ENCODE measurements around the gene TASP1.
"Not testable (repeated sequence)": the region's sequence is repeated elsewhere in the genome, so short reads cannot be mapped to it uniquely, and the experiment has no call there.

TASP1 gene

DNA sequence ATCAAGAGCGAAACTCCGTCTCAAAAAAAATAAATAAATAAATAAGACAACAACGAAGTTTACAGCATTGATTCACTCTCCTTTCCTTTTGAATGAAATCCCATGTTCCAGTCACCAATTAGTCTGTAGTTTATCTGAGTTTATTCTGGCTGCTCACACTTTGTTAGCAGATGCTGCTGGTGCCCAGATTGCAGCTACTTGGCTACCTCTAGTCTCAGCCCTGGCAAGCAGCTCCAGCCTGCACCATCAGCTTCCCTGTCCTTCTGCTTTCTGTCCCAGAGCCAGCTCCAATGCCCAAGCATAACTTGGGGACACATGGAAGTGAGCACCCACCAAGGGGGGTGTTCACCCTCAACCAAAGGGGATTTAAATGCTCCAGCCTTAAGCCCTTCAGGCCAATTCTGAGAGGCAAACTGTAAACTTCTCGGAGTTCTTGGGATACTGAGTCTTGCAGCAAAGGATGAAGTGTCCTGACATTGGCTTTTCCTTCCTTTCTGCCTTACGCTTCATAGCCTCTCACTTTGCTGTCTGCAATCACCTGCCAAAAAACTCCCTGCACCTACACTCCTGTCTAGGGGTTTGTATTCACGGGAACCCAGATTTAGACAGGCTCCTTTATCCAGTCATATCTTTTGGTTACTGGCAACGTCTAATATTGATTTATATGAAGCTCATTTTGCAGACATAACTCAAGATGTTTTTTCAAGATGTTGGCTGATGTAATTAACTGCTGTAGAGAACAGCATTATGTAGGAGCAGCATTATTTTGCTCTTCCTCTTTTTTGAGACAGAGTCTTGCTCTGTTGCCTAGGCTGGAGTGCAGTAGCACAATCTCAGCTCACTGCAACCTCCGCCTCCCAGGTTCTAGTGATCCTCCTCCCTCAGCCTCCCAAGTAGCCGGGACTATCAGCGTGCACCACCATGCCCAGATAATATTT is 9.8 kb upstream of the TASP1 start:
- no peak for FAIRE-seq

DNA sequence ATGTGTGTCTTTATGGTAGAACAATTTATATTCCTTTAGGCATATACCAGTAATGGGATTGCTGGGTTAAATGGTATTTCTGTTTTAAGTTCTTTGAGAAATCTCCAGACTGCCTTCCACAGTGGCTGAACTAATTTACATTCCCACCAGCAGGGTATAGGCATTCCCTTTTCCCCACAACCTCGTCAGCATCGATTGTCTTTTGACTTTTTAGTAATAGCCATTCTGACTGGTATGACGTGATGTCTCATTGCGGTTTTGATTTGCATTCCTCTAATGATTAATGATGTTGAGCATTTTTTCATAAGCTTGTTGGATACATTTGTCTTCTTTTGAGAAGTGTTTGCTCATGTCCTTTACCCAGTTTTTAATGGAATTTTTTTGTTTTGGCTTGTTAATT is 5.3 kb upstream of the TASP1 start:
- no peak for FAIRE-seq

DNA sequence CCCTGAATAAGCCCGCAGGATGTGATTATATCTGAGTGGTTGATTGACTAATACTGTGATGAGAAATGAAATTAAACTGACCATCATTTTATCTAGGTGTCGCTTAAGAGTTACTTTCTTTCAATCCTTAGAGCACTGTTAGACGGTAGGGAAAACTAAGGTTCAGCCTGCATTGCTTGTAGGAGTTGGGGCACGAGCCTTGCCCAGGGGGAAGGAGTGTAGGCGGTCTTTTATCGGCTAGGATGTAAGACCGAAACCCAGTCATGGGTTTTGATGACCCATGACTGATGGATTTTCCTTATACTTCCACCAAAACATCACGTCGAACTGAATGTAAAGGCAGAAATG is 392 bp upstream of the TASP1 start:
- FAIRE-seq: no peak

DNA sequence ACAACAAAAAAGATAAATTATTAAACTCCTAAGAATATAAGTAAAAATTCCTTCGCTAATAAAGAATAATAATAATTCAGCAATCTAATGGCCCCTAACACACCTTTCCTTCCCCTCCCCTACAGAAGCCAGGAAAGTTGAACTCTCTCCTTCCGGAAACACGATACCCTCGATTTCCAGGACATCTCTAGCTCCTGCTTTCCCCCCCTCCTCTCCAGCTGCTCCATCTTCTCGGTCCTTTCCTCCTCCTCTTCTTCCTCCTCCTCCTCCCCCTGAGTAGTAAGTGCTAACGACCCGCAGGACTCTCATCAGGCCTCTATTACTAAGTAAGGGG is 603 bp downstream of the TASP1 start:
- no peak for FAIRE-seq

- FAIRE-seq: no peak
Observed at GRCh38 chr20:13632431-13632830, 6.3 kb downstream of the TASP1 start.

- not testable (repeated sequence) for FAIRE-seq
Observed at GRCh38 chr20:13627525-13627924, 11.2 kb downstream of the TASP1 start.

- no peak for FAIRE-seq
Observed at GRCh38 chr20:13626724-13627123, 12.0 kb downstream of the TASP1 start.

GRCh38 chr20:13625304-13625979 is 13.3 kb downstream of the TASP1 start:
- FAIRE-seq: no peak

- FAIRE-seq: not testable (repeated sequence)
Observed at GRCh38 chr20:13619415-13619814, 19.3 kb downstream of the TASP1 start.

DNA sequence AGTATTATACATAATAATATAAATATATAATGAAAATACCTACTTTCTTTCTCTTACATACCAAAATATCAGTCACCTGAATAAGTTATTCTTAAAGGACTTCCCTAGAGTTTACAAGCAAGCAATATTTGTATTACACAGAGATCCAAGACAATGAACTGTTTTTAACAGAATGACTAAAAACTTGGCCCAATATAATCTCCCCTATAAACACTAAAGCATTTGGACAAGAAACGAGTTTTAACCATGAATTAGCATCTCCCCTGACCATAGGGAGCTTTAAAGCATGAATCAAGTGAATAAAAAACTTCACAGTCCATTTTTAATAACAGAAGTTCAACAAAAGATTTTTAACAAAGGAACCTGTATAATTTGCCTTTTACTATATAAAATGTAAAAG is 20.3 kb downstream of the TASP1 start:
- FAIRE-seq: not testable (repeated sequence)

DNA sequence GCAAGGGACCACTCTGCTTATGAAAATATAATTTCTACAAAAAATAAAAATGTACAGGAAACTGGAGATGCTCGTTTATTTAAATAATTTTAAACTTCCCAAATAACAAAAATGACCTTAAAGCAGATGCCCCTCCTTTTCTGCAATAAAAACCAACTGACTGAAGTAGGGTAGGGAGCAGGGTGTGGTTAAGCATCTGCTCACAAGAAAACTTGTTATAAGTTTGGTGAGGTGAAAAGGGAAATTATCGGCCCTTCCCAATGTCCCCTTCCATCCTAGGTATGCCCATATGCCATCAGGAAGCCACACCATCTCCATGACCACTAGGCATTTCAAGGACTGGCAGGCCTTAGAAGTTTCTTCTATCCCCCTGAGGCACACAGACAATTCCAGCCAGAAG is 21.1 kb downstream of the TASP1 start:
- FAIRE-seq: not testable (repeated sequence)

DNA sequence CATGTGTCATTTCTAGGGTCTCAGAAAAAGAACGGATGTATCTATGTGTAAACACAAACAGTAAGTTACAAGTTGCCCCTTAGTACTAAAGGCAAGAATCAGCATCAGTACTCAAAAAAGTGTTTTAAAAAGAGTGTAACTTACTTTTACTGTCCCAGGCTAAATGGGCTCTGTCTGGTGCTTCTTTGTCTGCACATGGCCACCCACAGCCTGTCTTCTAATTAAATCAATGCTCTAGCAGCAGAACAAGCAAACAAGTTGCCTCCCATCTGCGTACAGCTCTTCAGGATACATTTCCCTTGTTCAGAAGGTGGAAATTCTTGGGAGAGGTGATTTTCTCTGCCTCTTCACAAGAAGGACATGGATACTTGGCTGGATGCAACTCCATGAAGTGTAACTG is 22.0 kb downstream of the TASP1 start:
- FAIRE-seq: not testable (repeated sequence)

- FAIRE-seq: no peak
Observed at GRCh38 chr20:13613917-13614316, 24.8 kb downstream of the TASP1 start.

DNA sequence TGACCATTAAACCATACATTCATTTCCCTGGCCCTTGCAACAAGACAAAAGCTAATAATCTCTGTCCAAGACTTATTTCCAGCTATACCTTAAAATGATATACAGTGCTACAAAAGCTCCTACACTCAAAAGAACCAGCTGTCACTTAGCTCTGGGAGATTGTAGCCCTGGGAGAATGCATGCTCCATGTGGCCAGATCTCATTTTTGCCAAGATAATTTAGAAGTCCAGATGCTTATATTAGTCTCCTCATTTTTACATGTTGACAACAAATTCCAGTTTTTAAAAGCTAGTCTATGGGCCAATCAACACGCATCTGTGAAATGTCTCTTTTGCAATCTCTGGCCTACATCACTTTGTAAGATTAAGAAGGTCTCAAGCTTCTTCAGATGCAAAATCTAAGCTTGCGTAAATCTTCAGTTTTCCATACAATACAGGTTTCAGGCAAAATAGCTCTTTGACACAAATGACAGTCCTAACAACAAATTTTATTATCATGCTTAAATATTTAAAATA is 27.1 kb downstream of the TASP1 start:
- FAIRE-seq: no peak

- FAIRE-seq: no peak
Observed at GRCh38 chr20:13610184-13610583, 28.5 kb downstream of the TASP1 start.

DNA sequence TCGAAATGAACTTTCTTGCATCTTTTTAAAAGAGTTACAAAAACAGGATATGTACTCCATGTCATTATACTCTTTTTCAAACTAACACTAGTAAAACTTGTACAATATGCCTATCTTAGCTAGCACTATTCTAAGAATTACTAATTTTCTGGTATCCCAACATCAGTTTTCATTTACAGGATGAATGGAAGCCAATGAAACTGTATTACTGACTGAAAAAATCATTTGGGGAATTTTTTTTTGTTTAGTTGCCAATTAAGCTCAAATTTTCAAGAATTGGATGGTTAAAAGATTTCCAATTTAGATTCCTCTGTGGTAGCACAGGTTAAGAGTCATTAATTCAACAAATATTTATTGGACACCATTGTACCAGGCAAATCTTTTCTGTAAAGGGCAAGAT is 30.7 kb downstream of the TASP1 start:
- FAIRE-seq: no peak

DNA sequence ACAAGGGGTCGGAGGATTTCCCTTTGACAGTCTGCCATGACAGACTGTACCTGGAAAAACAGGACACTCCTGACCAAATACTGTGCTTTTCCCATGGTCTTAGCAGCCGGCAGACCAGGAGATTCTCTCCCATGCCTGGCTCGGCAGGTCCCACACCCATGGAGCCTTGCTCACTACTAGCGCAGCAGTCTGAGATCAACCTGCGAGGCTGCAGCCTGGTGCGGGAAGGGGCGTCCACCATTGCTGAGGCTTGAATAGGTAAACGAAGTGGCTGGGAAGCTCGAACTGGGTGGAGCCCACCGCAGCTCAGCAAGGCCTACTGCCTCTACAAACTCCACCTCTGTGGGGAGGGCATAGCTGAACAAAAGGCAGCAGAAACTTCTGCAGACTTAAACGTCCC is 45.3 kb downstream of the TASP1 start:
- not testable (repeated sequence) for FAIRE-seq

DNA sequence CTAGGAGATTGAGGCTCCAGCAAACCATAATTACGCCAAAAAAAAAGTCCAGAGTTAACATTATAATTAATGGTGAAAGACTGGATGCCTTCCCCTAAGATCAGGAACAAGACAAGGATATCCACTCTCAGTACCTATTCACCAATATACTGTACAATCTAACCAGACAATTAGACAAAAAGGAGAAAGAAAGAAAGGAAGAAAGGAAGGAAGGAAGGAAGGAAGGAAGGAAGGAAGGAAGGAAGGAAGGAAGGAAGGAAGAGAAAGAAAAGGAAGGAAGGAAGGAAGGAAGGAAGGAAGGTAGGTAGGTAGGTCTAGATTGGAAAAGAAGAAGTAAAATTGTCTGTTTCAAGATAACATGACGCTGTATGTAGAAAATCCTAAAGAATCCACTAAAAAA is 50.7 kb downstream of the TASP1 start:
- FAIRE-seq: no peak

DNA sequence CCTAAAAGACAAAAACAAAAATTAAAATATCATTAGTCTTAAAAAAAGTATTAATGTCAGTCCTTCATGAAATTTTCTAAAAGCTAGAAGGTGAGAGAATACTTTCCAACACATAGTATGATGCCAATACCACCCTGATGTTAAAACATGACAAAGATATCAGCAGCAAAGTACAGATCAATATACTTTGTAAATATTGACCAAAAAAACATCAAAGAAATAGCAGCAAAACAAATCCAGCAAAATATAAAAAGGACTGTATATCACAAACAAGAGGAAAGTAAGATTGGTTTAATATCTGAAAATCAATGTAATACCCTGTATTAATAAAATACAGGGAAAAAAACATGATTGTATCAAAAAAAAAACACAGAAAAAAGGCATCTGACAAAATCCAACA is 51.4 kb downstream of the TASP1 start:
- FAIRE-seq: no peak

DNA sequence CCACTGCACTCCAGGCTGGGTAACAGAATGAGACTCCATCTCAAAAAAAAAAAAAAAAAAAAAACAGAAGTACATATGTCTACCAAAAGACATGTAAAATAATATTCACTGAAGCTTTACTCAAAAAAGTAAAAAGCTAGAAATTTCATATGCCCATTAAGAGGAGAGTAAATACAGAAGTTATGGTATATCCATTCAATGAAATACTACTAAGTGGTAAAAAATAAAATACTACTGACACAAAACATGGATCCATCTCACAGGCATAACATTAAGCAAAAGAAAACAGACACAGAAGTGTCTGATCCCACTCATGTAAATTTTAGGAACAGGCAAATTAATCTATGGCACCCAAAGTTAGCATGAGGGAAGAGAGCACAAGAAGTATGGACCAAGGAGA is 52.6 kb downstream of the TASP1 start:
- FAIRE-seq: no peak

GRCh38 chr20:13581451-13581850 is 57.3 kb downstream of the TASP1 start:
- no peak for FAIRE-seq

DNA sequence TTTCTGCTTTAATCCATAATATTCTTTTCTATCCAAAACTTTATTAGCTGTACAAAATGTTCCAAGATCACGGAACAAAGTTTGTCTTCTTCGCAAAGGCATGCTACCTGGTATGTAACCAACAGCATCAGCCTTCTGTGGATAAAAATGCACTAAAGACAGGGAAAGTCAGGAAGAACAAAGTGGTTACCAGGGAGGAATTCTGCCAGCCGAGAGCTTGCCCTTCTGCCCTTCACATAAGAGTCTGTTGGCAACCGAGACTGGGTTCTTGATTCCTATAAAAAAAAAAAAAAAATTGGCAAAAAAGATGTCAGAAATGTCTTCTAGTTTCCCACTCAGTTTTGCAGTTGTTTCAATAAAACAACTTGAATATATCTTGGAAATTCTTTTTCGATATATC is 58.0 kb downstream of the TASP1 start:
- FAIRE-seq: no peak

- no peak for FAIRE-seq
Observed at GRCh38 chr20:13574071-13574470, 64.7 kb downstream of the TASP1 start.

DNA sequence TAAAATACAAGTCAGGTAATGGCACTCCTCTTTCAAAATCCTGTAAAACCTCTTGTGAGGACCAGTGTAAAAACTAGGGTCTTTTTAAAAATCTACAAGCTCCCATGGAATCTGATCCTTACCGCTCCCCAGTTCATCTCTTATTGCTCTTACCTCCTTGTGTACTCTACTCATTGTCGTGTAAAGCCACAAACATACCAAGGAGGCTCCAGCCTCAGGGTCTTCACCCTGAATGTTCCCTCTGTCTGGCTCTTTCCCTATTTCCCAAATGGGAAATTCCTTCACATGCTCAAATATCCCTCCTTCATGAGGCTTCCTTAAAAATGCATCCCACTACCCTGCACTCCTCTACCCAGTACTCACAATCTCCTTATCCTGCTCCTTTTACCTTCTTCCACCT is 67.1 kb downstream of the TASP1 start:
- FAIRE-seq: no peak
